Embryonic facial prominence (tissue), 1 donor: ENCODE measurements around the gene TNNC1.

ENCODE experiments used
- DNase-seq: peaks from one replicate; pipeline ENCODE4 v3.0.0-alpha.2; 2016; ENCODE audit errors: extremely low spot score

Gene TNNC1

GRCh38 chr3:52432225-52432624 lies 21.6 kb downstream of the TNNC1 start:
- DNase-seq: no peak

- DNase-seq: no peak
Measured at GRCh38 chr3:52431459-52432223, 22.2 kb downstream of the TNNC1 start.

- no peak for DNase-seq
Measured at GRCh38 chr3:52430416-52430810, 23.4 kb downstream of the TNNC1 start.

DNA sequence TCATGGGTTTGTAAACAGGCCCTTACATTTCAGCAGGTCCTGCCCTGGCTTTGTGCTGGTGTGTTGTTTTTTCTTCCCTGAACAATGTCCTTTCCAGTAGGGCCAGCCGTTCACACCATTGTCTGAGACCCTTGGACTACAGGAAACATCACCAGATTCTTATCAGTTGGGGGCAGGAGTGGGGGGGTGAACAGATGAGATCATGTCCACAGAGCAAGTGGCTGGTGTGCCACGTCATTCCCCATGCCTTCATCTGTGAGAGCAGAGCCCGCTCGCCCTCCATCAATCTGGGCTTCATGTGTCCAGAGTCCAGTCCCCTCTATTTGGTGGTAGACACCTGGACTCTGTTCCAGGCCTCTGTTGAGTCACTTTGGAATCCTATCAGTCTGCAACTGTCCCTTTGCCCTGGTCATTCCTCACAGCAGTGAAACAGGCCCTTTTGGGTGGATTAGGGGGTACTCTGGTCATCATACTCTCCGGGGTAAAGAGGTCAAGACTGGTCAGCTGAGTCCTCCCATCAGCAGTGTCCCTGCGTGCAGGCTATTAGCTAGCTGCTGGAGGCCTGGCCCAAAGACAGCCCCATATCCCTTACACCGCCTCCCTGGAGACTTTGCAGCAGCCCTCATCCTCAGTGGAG lies 23.9 kb downstream of the TNNC1 start:
- DNase-seq: no peak

DNA sequence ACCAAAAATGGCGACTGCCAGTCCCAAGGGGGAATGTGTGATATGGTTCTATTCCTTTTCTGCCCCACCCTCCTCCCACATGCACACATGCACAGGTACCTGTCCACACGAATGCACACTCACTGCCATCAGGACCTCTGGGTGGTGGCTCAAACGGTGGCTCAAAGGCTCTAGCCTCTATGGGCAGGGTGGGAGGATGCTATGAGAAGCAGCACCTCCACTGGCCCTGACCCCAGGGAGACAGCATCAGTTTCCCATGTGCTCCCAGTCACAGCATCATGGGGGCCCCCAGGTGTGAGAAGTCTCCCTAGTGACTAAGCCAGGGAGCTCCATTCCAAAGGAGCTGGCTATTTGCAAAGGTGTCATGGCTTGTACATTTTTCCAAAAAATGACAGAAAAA lies 24.8 kb downstream of the TNNC1 start:
- DNase-seq: no peak

DNA sequence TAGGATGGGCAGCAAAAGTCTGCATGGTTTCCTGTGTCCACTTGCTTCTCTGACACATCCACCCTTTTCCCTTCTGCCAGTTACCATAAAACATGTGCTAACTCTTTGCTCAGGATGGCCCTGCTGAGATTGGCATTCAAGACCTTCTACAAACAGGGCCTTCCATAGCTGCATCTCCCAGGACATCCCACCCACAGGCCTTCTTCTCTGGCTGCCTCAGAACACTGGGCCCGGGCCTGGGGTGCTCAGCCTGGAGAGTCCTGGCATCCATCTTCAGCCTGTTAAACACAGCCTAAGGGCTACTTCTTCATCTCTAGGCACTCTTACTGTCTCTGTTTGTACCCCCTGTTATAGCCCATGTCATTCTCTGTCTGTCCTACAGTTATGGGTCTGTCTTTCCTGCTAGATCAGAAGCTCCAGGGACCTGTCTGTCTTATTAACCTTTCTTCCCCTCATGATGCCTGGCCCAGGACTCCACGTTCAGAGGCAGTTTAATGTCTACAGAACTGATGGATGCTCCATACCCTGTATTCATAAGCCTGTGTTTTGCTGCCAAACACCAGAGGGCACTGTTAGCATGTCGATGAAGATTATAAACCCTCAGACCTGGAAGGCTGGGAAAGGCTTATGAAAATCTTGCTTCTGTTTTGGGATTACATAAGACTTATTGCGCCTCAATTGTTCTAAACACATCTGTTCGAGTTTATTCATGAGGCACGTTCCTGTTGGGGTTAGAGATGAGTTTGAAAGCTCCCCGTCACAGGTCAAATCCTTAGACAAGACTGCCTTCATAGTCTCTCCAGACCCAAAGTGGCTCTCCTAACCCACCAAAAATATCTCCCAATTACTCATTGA lies 25.5 kb downstream of the TNNC1 start:
- DNase-seq: peak; percentile 60

DNA sequence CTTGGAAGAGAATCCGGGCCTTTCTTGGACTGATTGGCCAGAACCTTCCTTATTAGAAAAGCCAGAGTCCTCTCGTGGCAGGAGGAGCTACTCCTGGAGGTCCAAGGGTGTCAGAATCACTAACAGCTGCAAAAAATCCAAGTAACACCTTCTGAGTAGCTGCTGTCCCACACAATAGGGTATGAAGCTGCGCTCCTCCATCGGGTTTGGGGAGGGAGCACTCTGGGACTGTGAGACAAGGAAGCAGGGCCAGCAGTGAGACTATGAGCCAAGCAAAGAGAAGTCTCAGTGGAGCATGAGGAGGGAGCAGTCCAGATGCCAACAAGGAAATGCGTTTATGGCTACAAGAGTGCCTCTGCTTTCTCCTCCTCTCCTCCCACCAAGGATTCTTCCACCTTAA lies 30.7 kb downstream of the TNNC1 start:
- DNase-seq: no peak

GRCh38 chr3:52422669-52423068 lies 31.2 kb downstream of the TNNC1 start:
- no peak for DNase-seq

GRCh38 chr3:52420388-52420787 lies 33.5 kb downstream of the TNNC1 start:
- DNase-seq: no peak

GRCh38 chr3:52415800-52416199 lies 38.0 kb downstream of the TNNC1 start:
- no peak for DNase-seq

GRCh38 chr3:52408466-52408865 lies 45.4 kb downstream of the TNNC1 start:
- no peak for DNase-seq

- no peak for DNase-seq
Measured at GRCh38 chr3:52407779-52408178, 46.1 kb downstream of the TNNC1 start.

GRCh38 chr3:52406791-52407510 lies 46.9 kb downstream of the TNNC1 start:
- no peak for DNase-seq

GRCh38 chr3:52406231-52406661 lies 47.6 kb downstream of the TNNC1 start:
- no peak for DNase-seq

- no peak for DNase-seq
Measured at GRCh38 chr3:52405601-52406110, 48.2 kb downstream of the TNNC1 start.

DNA sequence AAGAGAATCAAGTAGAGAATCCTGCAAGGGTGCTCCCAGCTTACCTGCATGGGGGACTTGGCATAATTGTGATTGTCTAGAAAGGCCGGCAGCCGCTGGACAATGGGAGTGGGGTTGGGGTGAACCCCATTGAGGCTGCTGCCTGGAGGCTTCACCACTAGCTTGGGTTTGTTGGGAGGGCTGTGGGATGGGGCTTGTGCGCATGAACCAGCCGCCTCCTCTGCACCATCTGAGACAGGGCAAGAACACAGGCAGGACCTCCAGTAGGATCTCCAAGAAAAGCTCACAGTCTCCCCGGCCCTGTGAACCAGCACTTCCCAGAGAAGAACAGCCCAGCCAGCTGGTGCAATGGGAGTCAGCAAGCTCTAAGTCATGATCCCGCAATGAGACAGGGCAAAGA lies 48.8 kb downstream of the TNNC1 start:
- no peak for DNase-seq

DNA sequence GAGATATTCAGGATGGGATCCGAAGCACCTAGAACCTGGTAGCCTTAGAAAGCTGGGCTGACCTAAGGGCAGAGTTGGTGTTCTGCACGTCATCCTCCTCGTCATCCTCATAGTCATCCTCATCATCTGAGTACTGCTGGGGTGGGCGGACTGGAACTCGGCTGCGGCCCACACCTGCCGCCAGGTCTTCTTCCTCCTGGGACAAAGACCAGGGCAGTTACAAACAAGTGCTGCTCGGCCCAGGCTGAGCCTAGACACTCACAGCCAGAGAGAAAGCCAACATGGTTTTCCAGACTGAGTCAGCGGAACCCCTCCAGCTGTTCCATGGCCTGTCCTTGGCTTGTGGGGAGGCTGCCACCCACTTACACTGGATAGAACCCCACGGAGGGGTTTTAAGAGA lies 49.5 kb downstream of the TNNC1 start:
- DNase-seq: no peak

DNA sequence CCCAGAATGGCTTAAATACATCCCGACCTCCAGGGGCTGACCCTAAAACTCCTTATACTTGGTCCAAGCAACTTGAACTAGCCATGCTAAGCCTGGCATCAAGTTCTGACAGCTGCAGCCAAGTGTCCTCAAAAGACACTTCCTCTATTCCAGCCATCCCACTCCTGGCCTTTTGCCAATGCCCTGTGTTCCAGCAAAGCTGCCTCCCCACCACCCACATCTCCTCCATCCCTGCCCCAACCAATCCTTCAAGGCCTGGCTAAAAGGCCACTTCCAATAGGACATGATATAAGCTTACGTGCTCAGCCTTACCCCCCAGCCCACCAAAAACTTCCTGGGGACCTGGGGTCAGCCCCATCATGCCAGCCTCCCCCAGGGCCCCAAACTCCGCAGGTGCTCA lies 49.9 kb downstream of the TNNC1 start:
- DNase-seq: no peak

GRCh38 chr3:52403271-52403841 lies 50.5 kb downstream of the TNNC1 start:
- DNase-seq: no peak

DNA sequence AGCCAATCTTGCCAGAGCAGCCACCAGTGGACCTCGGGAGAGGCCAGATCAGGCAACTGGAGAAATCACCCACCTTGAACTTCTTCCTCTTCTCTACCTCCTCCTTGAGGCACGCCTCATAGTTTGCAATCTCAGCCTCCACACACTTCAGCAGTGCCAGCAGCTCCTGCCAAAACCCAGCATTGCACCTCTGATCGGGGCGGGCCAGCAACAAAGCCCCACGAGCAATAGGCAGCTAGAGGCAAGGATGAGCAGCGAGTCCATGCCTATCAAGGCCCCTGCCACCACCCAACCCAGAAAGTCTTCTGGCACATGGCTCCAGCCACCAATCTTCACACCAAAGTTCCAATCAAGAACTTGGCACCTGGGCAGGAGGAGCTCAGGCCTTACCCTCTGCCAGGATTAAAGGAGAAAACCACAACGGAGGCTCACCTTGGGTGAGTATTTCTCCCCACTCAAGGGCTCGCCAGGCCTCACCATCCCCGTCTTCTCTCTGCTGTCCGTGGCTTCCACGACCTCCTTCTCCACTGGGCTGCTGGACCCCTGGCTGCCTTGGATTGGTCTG lies 51.1 kb downstream of the TNNC1 start:
- no peak for DNase-seq

GRCh38 chr3:52402101-52402521 lies 51.7 kb downstream of the TNNC1 start:
- no peak for DNase-seq
